Choroid plexus epithelial cell (primary cell): ENCODE results near the gene TRH.
A peak's percentile ranks its signal among the peaks of the same experiment; 100 is the strongest.

Experiments
- DNase-seq: peaks from one replicate; pipeline ENCODE4 v3.0.0-alpha.2; 2010; ENCODE audit warnings: low read depth
- H3K4me3 ChIP-seq: 2 replicates; pipeline ENCODE4 v1.5.1; 2011; ENCODE audit warnings: low read depth, mild to moderate bottlenecking, control low read depth, low read length, moderate library complexity
- TF ChIP-seq, protein P1 (sequence below): conservative IDR thresholded peaks from 2 replicates; pipeline ENCODE4 v1.5.1; 2011; ENCODE audit warnings: low read depth, mild to moderate bottlenecking, control low read depth, inconsistent platforms, low read length, moderate library complexity

The TRH gene

DNA sequence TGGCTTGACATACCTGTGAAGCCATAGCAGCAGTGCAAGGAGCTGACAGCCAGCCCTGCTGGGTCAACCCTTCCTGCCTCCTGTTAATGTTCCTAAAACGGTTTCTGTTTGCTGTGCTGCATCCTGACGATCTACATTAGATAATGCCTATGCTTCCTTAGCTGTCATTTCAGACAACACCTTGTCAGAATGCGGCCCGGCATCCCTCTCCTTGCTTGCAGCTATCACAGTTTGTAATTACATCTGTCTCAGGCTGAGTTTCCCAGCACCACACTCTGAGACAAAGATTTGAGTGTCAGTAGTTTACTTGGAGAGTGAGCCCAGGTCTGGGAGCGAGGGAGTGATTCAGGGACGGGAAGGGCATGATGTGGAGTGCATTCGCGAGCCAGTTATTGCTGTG, 9.0 kb downstream of the TRH start:
- no peak for DNase-seq
- H3K4me3 ChIP-seq = no peak overlapping the region
- TF ChIP-seq, protein P1, sequence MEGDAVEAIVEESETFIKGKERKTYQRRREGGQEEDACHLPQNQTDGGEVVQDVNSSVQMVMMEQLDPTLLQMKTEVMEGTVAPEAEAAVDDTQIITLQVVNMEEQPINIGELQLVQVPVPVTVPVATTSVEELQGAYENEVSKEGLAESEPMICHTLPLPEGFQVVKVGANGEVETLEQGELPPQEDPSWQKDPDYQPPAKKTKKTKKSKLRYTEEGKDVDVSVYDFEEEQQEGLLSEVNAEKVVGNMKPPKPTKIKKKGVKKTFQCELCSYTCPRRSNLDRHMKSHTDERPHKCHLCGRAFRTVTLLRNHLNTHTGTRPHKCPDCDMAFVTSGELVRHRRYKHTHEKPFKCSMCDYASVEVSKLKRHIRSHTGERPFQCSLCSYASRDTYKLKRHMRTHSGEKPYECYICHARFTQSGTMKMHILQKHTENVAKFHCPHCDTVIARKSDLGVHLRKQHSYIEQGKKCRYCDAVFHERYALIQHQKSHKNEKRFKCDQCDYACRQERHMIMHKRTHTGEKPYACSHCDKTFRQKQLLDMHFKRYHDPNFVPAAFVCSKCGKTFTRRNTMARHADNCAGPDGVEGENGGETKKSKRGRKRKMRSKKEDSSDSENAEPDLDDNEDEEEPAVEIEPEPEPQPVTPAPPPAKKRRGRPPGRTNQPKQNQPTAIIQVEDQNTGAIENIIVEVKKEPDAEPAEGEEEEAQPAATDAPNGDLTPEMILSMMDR = no peak

DNA sequence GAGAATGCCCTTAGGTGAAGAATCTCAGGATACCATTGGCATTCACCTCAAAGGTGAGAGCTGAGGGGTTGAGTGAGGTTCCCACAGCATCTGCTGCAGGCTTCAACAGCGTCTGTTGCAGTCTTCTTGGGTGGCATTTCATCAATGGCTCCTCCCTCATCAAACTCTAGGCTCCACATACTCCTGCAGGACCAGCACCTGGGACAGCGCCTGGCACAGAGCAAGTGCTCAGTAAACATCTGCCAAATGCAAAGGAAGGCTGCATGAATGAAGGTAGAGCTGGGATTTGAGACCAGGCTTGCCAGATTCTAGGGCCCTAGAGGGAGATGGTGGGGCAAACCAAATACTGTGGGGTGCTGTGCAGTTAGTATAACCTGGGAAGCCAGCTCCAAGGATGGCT, 9.6 kb downstream of the TRH start:
- DNase-seq = peak; percentile 16
- H3K4me3 ChIP-seq = no peak overlapping the region
- TF ChIP-seq, protein P1 = no peak

DNA sequence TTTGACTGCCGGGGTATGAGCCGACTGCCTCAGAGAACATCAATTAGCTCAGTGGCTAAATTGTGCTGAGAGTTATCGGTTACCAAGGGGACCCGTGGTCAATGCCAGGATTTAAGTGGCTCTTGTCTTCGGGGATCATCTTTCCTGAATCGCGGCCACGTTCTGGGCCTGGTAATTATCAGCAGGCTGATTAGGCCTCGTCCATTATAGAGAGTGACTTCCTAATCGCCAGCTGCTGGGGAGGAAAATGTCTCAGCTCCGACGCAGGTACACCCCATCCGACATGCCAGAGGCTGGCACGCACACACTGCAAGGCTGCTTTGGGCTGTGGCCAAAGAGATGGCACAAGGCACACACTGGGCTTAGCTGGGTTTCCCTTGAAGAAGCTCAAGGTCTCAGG, 10.6 kb downstream of the TRH start:
- no peak overlapping the region for H3K4me3 ChIP-seq

DNA sequence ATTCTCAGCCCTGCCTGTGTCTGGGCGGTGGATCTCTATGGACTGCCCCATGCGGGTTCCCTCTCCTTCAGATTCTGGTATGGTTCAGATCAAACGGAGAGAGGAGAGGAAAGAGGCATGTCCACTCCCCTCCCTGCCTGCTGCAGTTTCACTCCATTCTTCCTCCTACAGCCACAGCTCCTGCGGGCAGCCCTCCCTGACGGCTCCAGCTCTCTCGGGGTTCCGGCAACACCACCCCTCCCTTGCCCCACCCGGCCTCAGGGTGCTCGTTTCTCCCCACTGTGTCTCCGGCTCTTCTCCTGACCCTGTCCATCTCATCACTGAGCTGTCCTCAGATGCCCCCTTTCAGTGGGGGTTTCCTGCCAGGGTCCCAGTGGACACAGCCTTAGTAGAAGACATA, 13.9 kb downstream of the TRH start:
- no peak for DNase-seq
- TF ChIP-seq, protein P1 = no peak
- H3K4me3 ChIP-seq = no peak overlapping the region

More for the DNA sequence above, 10.6 kb downstream of the TRH start:
- TF ChIP-seq, protein P1 = no peak
- no peak for DNase-seq

DNA sequence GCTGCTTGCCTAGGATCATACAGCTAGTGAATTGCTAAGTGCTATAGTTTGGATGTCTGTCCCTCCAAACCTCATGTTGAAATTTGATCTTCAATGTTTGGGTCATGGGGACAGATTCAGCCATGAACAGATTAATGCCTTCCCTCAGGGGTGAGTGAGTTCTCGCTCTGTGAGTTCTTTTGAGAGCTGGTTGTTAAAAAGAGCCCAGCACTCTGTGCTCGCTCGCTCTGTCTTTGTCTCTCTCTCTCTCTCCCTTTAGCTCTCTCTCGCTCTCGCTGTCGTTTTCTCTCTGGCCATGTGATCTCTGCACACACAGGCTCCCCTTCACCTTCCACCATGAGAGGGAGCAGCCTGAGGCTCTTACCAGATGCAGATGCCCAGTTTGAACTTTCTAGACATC, 14.9 kb downstream of the TRH start:
- no peak overlapping the region for H3K4me3 ChIP-seq
- TF ChIP-seq, protein P1 = no peak
- no peak for DNase-seq

DNA sequence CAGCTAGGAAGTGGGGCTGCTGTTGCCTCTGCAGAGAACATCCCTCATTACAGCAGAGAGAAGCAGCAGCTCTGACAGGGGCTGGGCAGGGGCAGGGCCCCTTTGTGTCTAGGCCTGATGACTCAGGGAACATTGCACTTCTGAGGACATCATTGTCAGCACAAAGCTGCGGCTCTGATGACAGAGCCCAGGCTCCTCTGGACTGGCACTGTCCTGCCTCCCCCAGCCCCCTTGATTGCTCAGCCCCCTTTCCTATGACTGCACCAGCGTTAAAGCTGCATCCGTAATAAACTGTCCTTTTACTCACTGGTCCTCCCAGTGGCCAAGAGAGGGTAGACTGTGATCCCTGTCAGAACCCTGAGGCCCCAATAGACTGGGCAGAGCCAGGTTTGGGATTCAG, 18.3 kb downstream of the TRH start:
- TF ChIP-seq, protein P1 = peak; percentile 62
- DNase-seq = peak; percentile 30
- no peak overlapping the region for H3K4me3 ChIP-seq

DNA sequence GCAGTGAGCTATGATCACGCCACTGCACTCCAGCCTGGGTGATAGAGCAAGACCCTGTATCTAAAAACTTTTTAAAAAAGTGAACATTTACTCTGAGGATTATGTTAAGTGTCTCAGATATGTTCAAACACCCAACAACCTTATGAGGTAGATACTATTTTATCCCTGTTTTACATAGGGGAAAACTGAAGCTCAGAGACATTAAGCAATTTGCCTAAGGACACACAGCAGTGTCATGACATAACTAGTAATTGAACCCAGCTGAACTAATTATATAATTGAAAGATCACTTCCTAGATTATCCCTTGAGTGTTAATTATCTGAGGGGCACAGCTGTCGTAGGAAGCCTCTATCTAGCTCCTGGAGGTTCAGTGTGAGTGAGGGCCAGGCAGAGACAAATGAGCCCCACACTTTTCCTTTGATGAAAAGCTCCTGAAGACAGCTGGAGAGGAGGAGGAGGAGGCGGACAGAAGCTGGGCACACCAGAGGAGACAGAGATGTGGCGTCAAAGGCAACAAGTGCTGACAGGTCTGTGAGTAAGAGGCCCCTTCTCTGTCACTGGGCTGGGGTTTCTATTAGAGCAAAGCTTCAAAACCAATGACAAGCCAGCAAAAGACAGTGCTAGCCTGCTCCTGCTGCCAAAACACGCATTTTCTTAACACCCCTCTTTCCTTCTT, 20.5 kb downstream of the TRH start:
- no peak overlapping the region for H3K4me3 ChIP-seq
- no peak for DNase-seq
- TF ChIP-seq, protein P1 = no peak
